Astrocyte (in vitro differentiated cells and primary cell): Measurements from ENCODE around the gene ZDHHC1. TPM values are rescaled to one million over a fixed set of nuclear protein-coding genes. Genes with fewer than 3 reads are reported as not detected.

Source experiments
- DNase-seq: peaks from one replicate; pipeline ENCODE4 v3.0.0-alpha.2; 2010; ENCODE audit warnings: low read depth
- FAIRE-seq: peaks from 2 replicates; lab custom pipeline; 2011; peaks lifted over from hg19 to GRCh38; lab: Jason Lieb, UNC
- H2AFZ ChIP-seq: 2 replicates; pipeline ENCODE4 v1.6.0; 2012; ENCODE audit warnings: low read depth, low read length, inconsistent platforms
- H3K27ac ChIP-seq: 2 replicates; pipeline ENCODE4 v1.5.1; 2011; ENCODE audit warnings: low read depth, low read length, inconsistent platforms
- H3K27me3 ChIP-seq: 2 replicates; pipeline ENCODE4 v1.6.0; 2011; ENCODE audit warnings: low read length, inconsistent platforms; ENCODE audit not compliant: insufficient read depth
- H3K36me3 ChIP-seq: 2 replicates; pipeline ENCODE4 v1.5.1; 2011; ENCODE audit warnings: low read length, inconsistent platforms; ENCODE audit not compliant: insufficient read depth
- H3K4me1 ChIP-seq: 2 replicates; pipeline ENCODE4 v1.5.1; 2011; ENCODE audit warnings: low read length, inconsistent platforms; ENCODE audit not compliant: insufficient read depth
- H3K4me2 ChIP-seq: 2 replicates; pipeline ENCODE4 v1.6.0; 2012; ENCODE audit warnings: low read length, inconsistent platforms
- H3K4me3 ChIP-seq: 2 replicates; pipeline ENCODE4 v1.5.1; 2011; ENCODE audit warnings: low read depth, mild to moderate bottlenecking, low read length, inconsistent platforms; ENCODE audit not compliant: insufficient read depth
- H3K79me2 ChIP-seq: 2 replicates; pipeline ENCODE4 v1.6.0; 2012; ENCODE audit warnings: mild to moderate bottlenecking, low read length, inconsistent platforms; ENCODE audit not compliant: insufficient read depth
- H3K9ac ChIP-seq: 2 replicates; pipeline ENCODE4 v1.6.0; 2012; ENCODE audit warnings: mild to moderate bottlenecking, low read length, inconsistent platforms
- H3K9me3 ChIP-seq: 2 replicates; pipeline ENCODE4 v1.5.1; 2012; ENCODE audit warnings: low read depth, mild to moderate bottlenecking, low read length, inconsistent platforms; ENCODE audit not compliant: insufficient read depth
- H4K20me1 ChIP-seq: 2 replicates; pipeline ENCODE4 v1.6.0; 2012; ENCODE audit warnings: low read length, inconsistent platforms; ENCODE audit not compliant: insufficient read depth
- H3K27ac Mint-ChIP-seq: one replicate; pipeline ENCODE4 v1.8.0; 2021; ENCODE audit warnings: mild to moderate bottlenecking, mixed read lengths; ENCODE audit not compliant: unreplicated experiment
- H3K27me3 Mint-ChIP-seq: one replicate; pipeline ENCODE4 v1.8.0; 2021; ENCODE audit warnings: low read depth, mixed read lengths; ENCODE audit not compliant: unreplicated experiment
- H3K36me3 Mint-ChIP-seq: one replicate; pipeline ENCODE4 v1.8.0; 2021; ENCODE audit warnings: low read depth, mixed read lengths; ENCODE audit not compliant: unreplicated experiment
- H3K4me1 Mint-ChIP-seq: one replicate; pipeline ENCODE4 v1.8.0; 2021; ENCODE audit warnings: low read depth, mixed read lengths; ENCODE audit not compliant: unreplicated experiment
- H3K4me3 Mint-ChIP-seq: one replicate; pipeline ENCODE4 v1.8.0; 2021; ENCODE audit warnings: mild to moderate bottlenecking, moderate library complexity, mixed read lengths; ENCODE audit not compliant: unreplicated experiment
- H3K9me3 Mint-ChIP-seq: one replicate; pipeline ENCODE4 v1.8.0; 2021; ENCODE audit warnings: mild to moderate bottlenecking, mixed read lengths; ENCODE audit not compliant: unreplicated experiment
- CTCF ChIP-seq: IDR thresholded peaks from 2 replicates; pipeline ENCODE4 v1.5.1; 2011; ENCODE audit warnings: low read depth, mild to moderate bottlenecking, inconsistent platforms, low read length, moderate library complexity; ENCODE audit not compliant: insufficient read depth
- EZH2 ChIP-seq: IDR thresholded peaks from 2 replicates; pipeline ENCODE4 v1.6.1; 2012; ENCODE audit warnings: mild to moderate bottlenecking, low read length, inconsistent platforms; ENCODE audit not compliant: insufficient read depth
- total RNA-seq: library from RNA; stranded (reverse); gene quantifications from 2 replicates; pipeline ENCODE4 v1.2.1, GENCODE V29; 2021

ZDHHC1 gene
- total RNA-seq, 1 donor from 2014 or later: 3.7 TPM

DNA sequence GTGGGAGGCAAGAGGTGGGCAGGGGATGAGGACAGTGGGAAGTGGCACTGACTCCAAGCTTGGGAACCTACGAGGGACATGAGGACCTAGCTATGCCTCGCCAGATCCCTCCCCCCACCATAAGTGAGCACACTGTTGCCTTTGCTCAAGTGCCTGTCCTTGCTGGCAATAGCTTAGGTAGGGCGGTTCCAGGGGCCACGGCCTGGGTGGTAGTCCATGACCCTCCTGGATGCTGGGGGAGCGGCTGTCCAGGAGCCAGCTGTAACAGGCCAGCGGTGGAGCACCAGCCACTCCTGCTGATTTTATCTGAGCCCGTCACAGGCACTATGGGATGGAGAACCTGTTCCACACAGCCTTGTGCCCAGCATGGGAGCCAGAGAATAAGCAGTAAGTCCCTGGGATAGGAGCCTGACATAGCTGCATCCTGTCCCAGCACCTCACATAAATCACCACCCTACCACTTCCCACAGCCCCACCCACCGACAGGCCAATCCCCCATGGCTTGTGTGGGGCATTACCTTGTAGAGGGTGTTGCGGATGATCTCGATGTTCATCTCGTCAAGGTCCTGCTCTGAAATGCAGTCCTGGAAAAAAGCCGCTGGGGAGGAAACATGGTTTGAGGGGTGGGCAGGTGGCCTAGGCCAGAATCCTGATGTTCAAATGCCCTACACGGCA lies 26.4 kb upstream of the ZDHHC1 start:
- no peak for FAIRE-seq

GRCh38 chr16:67441907-67442306 lies 25.6 kb upstream of the ZDHHC1 start:
- Mint-ChIP-seq H3K9me3 (no peaks in the 10 kb centered on the region), H3K27ac (no peak overlapping the region), H3K4me1 (peaks cover 13% of the 10 kb centered on the region), H3K27me3 (no peaks in the 10 kb centered on the region), H3K4me3 (no peak overlapping the region), H3K36me3 (peaks cover 24% of the 10 kb centered on the region)
- Histone ChIP-seq H3K9me3 (no peaks in the 10 kb centered on the region), H3K27ac (no peak overlapping the region), H3K36me3 (no peaks in the 10 kb centered on the region), H4K20me1 (peaks cover 65% of the 10 kb centered on the region), H2AFZ (no peak overlapping the region), H3K4me2 (no peak overlapping the region), H3K4me1 (peaks cover 6% of the 10 kb centered on the region), H3K9ac (no peak overlapping the region), H3K27me3 (no peaks in the 10 kb centered on the region), H3K4me3 (no peak overlapping the region), H3K79me2 (no peaks in the 10 kb centered on the region)
- FAIRE-seq (no peak), DNase-seq (no peak)
- TF ChIP-seq EZH2: no peak
- TF ChIP-seq CTCF: no peak

More for the DNA sequence above, 26.4 kb upstream of the ZDHHC1 start:
- Histone ChIP-seq H3K9me3 (no peaks in the 10 kb centered on the region), H3K27ac (no peak overlapping the region), H3K4me3 (no peak overlapping the region), H3K4me2 (no peak overlapping the region), H3K27me3 (no peaks in the 10 kb centered on the region), H3K9ac (no peak overlapping the region), H3K79me2 (no peaks in the 10 kb centered on the region), H4K20me1 (peaks cover 73% of the 10 kb centered on the region), H2AFZ (no peak overlapping the region), H3K36me3 (no peaks in the 10 kb centered on the region), H3K4me1 (peaks cover 6% of the 10 kb centered on the region)
- Mint-ChIP-seq H3K4me3 (no peak overlapping the region), H3K36me3 (peaks cover 24% of the 10 kb centered on the region), H3K9me3 (no peaks in the 10 kb centered on the region), H3K27me3 (no peaks in the 10 kb centered on the region), H3K27ac (no peak overlapping the region), H3K4me1 (peaks cover 13% of the 10 kb centered on the region)
- no peak for TF ChIP-seq CTCF
- TF ChIP-seq EZH2: no peak
- no peak for DNase-seq

DNA sequence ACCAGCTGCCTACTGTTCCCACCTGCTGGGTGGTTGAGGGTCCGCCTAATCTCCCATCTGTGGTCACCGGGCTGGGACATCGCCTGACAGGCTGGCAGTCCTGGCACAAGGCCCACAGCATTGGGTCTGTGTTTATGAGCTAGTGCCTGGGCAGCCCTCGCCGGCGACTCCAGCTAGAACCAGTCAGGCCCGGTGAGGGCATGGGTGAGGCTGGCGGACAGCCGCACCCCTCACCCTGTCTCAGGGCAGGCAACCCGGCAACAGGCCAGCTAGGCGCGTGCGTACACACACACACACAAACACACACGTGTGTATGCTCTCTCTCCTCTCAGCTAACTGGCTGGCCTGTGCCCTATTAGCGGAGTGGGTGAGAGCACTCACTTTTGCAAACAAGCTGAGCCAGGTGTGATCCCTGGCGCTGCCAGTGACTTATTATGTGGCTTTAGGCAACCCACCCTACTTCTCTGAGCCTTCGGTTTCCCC lies 25.0 kb upstream of the ZDHHC1 start:
- TF ChIP-seq CTCF: no peak
- DNase-seq: no peak
- no peak overlapping the region for H3K27ac ChIP-seq
- H3K9me3 ChIP-seq: no peaks in the 10 kb centered on the region
- Mint-ChIP-seq H3K27ac (no peak overlapping the region), H3K4me1 (peaks cover 11% of the 10 kb centered on the region), H3K27me3 (no peaks in the 10 kb centered on the region), H3K9me3 (no peaks in the 10 kb centered on the region), H3K4me3 (no peak overlapping the region), H3K36me3 (peaks cover 27% of the 10 kb centered on the region)
- no peaks in the 10 kb centered on the region for H3K79me2 ChIP-seq
- FAIRE-seq: no peak
- H2AFZ ChIP-seq: no peak overlapping the region
- H3K4me2 ChIP-seq: no peak overlapping the region
- H4K20me1 ChIP-seq: peaks cover 59% of the 10 kb centered on the region
- no peaks in the 10 kb centered on the region for H3K27me3 ChIP-seq
- H3K4me3 ChIP-seq: no peak overlapping the region
- H3K9ac ChIP-seq: no peak overlapping the region
- H3K4me1 ChIP-seq: peaks cover 6% of the 10 kb centered on the region
- H3K36me3 ChIP-seq: no peaks in the 10 kb centered on the region
